GM12874 (cell line): Measurements from ENCODE around the gene CAMK2G.

ENCODE experiments used
- CTCF ChIP-seq: IDR thresholded peaks from 2 replicates; pipeline ENCODE4 v1.5.1; 2011; ENCODE audit warnings: low read depth, mild to moderate bottlenecking, control low read depth, low read length, moderate library complexity; ENCODE audit not compliant: insufficient read depth

Gene CAMK2G

GRCh38 chr10:73781879-73782748 lies 92.2 kb downstream of the CAMK2G start, which contains the start of gene CHCHD1:
TSS of gene CHCHD1 (plus strand) at chr10:73782048. CDS start at chr10:73782076, 28 bp downstream.
- no peak for TF ChIP-seq CTCF

- no peak for TF ChIP-seq CTCF
These were observed 92.8 kb downstream of the CAMK2G start for GRCh38 chr10:73781548-73781878.

GRCh38 chr10:73780966-73781365 lies 93.4 kb downstream of the CAMK2G start:
- no peak for TF ChIP-seq CTCF

GRCh38 chr10:73780301-73780700 lies 94.1 kb downstream of the CAMK2G start:
- no peak for TF ChIP-seq CTCF

- no peak for TF ChIP-seq CTCF
These were observed 94.7 kb downstream of the CAMK2G start for GRCh38 chr10:73779539-73780197.

GRCh38 chr10:73779018-73779417 lies 95.3 kb downstream of the CAMK2G start:
- no peak for TF ChIP-seq CTCF

- TF ChIP-seq CTCF, result no peak
These were observed 99.7 kb downstream of the CAMK2G start for GRCh38 chr10:73774637-73775036.
